Measurements from ENCODE around the gene SPSB1. TPM values are rescaled to one million over a fixed set of nuclear protein-coding genes. Genes with fewer than 3 reads are reported as not detected.

Gene SPSB1
- total RNA-seq, 4 donors from 2014 or later, result 28.3 to 49.2 (median 42.1) TPM

GRCh38 chr1:9371391-9371935, 78.8 kb downstream of the SPSB1 start:
- Histone ChIP-seq H3K9me3 (no peaks in the 10 kb centered on the region), H3K27ac (peak overlapping the region; percentile 52), H3K36me3 (peaks cover 22% of the 10 kb centered on the region), H3K4me1 (peaks cover 31% of the 10 kb centered on the region), H3K4me3 (no peak overlapping the region), H3K27me3 (no peaks in the 10 kb centered on the region)
- 45% methylated on average over 15 of the region's 15 CpGs for WGBS
- peak; percentile 64 for TF ChIP-seq EP300 (IDR thresholded peaks at IDR 0.05)
- TF ChIP-seq POLR2AphosphoS5 (IDR thresholded peaks at IDR 0.05), result no peak
- no peak for DNase-seq (ENCODE audit: low spot score in 2 of 2)

- no peak overlapping the region for H3K4me3 ChIP-seq
- no peaks in the 10 kb centered on the region for H3K27me3 ChIP-seq
- H3K27ac ChIP-seq, result peak overlapping the region; percentile 52
- 62% methylated on average over 5 of the region's 5 CpGs for WGBS
- no peak for DNase-seq (ENCODE audit: low spot score in 2 of 2)
- peaks cover 35% of the 10 kb centered on the region for H3K4me1 ChIP-seq
- TF ChIP-seq EP300 (IDR thresholded peaks at IDR 0.05) (no peak), CTCF (IDR thresholded peaks at IDR 0.05) (no peak), POLR2AphosphoS5 (IDR thresholded peaks at IDR 0.05) (no peak), POLR2A (IDR thresholded peaks at IDR 0.05) (no peak)
- peaks cover 19% of the 10 kb centered on the region for H3K36me3 ChIP-seq
- H3K9me3 ChIP-seq, result no peaks in the 10 kb centered on the region
Measured at GRCh38 chr1:9371951-9372350, 79.3 kb downstream of the SPSB1 start.

GRCh38 chr1:9373619-9374018, 80.9 kb downstream of the SPSB1 start:
- TF ChIP-seq CTCF (IDR thresholded peaks at IDR 0.05), result no peak
- no peak for TF ChIP-seq POLR2AphosphoS5 (IDR thresholded peaks at IDR 0.05)
- TF ChIP-seq POLR2A (IDR thresholded peaks at IDR 0.05), result no peak
- TF ChIP-seq EP300 (IDR thresholded peaks at IDR 0.05), result no peak
- Histone ChIP-seq H3K36me3 (peaks cover 3% of the 10 kb centered on the region), H3K4me3 (no peak overlapping the region), H3K27me3 (no peaks in the 10 kb centered on the region), H3K4me1 (peaks cover 44% of the 10 kb centered on the region), H3K27ac (no peak overlapping the region), H3K9me3 (no peaks in the 10 kb centered on the region)
- WGBS, result 76% methylated on average over 4 of the region's 4 CpGs
- no peak for DNase-seq (ENCODE audit: low spot score in 2 of 2)

- H3K27ac ChIP-seq, result no peak overlapping the region
- DNase-seq (ENCODE audit: low spot score in 2 of 2), result no peak
- H3K9me3 ChIP-seq, result no peaks in the 10 kb centered on the region
- H3K36me3 ChIP-seq, result no peaks in the 10 kb centered on the region
- H3K4me3 ChIP-seq, result no peak overlapping the region
- 87% methylated on average over 7 of the region's 7 CpGs for WGBS
- TF ChIP-seq EP300 (IDR thresholded peaks at IDR 0.05) (no peak), POLR2AphosphoS5 (IDR thresholded peaks at IDR 0.05) (no peak), POLR2A (IDR thresholded peaks at IDR 0.05) (no peak), CTCF (IDR thresholded peaks at IDR 0.05) (no peak)
- H3K4me1 ChIP-seq, result peaks cover 38% of the 10 kb centered on the region
- no peaks in the 10 kb centered on the region for H3K27me3 ChIP-seq
Measured at GRCh38 chr1:9374748-9375341, 82.2 kb downstream of the SPSB1 start.

- DNase-seq (ENCODE audit: low spot score in 2 of 2), result no peak
- Histone ChIP-seq H3K9me3 (no peaks in the 10 kb centered on the region), H3K27ac (peak overlapping the region; percentile 79), H3K36me3 (no peaks in the 10 kb centered on the region), H3K4me3 (no peak overlapping the region), H3K4me1 (peaks cover 35% of the 10 kb centered on the region), H3K27me3 (no peaks in the 10 kb centered on the region)
- 48% methylated on average over 8 of the region's 15 CpGs for WGBS
- TF ChIP-seq EP300 (IDR thresholded peaks at IDR 0.05) (no peak), POLR2A (IDR thresholded peaks at IDR 0.05) (no peak), POLR2AphosphoS5 (IDR thresholded peaks at IDR 0.05) (no peak), CTCF (IDR thresholded peaks at IDR 0.05) (no peak)
Measured at GRCh38 chr1:9375912-9376311, 83.2 kb downstream of the SPSB1 start.
